Cardiac muscle cell (in vitro differentiated cells and primary cell): ENCODE results near the gene POLDIP3. TPM values are rescaled to one million over a fixed set of nuclear protein-coding genes. Genes with fewer than 3 reads are reported as not detected.

Source experiments
- DNase-seq, 2 donors: peaks; one replicate each; pipeline versions ENCODE4 v3.0.0 to v3.0.0-alpha.2; 2010 to 2017; ENCODE audit warnings: low read depth in 1 of 2, low spot score in 1 of 2
- H3K27ac ChIP-seq: fragments of 200-600 bp; sonication (generic); 2 replicates; pipeline ENCODE4 v1.5.1; 2016
- H3K27me3 ChIP-seq: fragments of 200-600 bp; sonication (generic); 2 replicates; pipeline ENCODE4 v1.6.0; 2016; ENCODE audit warnings: control low read depth
- H3K36me3 ChIP-seq: fragments of 200-600 bp; sonication (generic); 2 replicates; pipeline ENCODE4 v1.5.1; 2016; ENCODE audit warnings: control low read depth
- H3K4me1 ChIP-seq: fragments of 200-600 bp; sonication (generic); 2 replicates; pipeline ENCODE4 v1.8.1; 2017; ENCODE audit warnings: low read depth, mild to moderate bottlenecking, mixed run types
- H3K4me3 ChIP-seq: fragments of 200-600 bp; sonication (generic); 2 replicates; pipeline ENCODE4 v1.5.1; 2016; ENCODE audit warnings: mild to moderate bottlenecking
- H3K9me3 ChIP-seq: fragments of 200-600 bp; sonication (generic); 2 replicates; pipeline ENCODE4 v1.5.1; 2017; ENCODE audit warnings: low read depth, mild to moderate bottlenecking, control low read depth
- CTCF ChIP-seq: IDR thresholded peaks from 2 replicates; pipeline ENCODE4 v1.5.1; 2012; ENCODE audit warnings: low read depth, mild to moderate bottlenecking, low read length
- polyA plus RNA-seq: library from polyadenylated mRNA; unstranded; fragments of >200 nt; fragmentation: Nextera tagmentation; extraction: Ambion mirVana; gene quantifications from 2 replicates; pipeline ENCODE4 v1.2.1, GENCODE V29; 2016
- total RNA-seq: library from RNA; depleted of rRNA; stranded (reverse); fragments of >200 nt; gene quantifications from 2 replicates; pipeline ENCODE4 v1.2.3, GENCODE V29; 2016

POLDIP3 gene
- total and polyA plus RNA-seq, 2 experiments from 2014 or later, result 58.8 to 63.1 TPM

GRCh38 chr22:42630211-42630610 is 15.5 kb upstream of the POLDIP3 start:
- no peak overlapping the region for H3K27ac ChIP-seq
- no peaks in the 10 kb centered on the region for H3K4me1 ChIP-seq
- H3K4me3 ChIP-seq, result no peak overlapping the region
- no peak for DNase-seq
- H3K9me3 ChIP-seq, result no peaks in the 10 kb centered on the region
- H3K27me3 ChIP-seq, result no peaks in the 10 kb centered on the region
- H3K36me3 ChIP-seq, result peaks cover 51% of the 10 kb centered on the region
- no peak for TF ChIP-seq CTCF

- no peak overlapping the region for H3K4me3 ChIP-seq
- no peaks in the 10 kb centered on the region for H3K4me1 ChIP-seq
- peaks cover 52% of the 10 kb centered on the region for H3K36me3 ChIP-seq
- no peak overlapping the region for H3K27ac ChIP-seq
- no peak for TF ChIP-seq CTCF
- H3K27me3 ChIP-seq, result no peaks in the 10 kb centered on the region
- no peaks in the 10 kb centered on the region for H3K9me3 ChIP-seq
- no peak for DNase-seq
Observed at GRCh38 chr22:42627981-42628380, 13.3 kb upstream of the POLDIP3 start.

GRCh38 chr22:42626951-42627625 is 12.4 kb upstream of the POLDIP3 start:
- Histone ChIP-seq H3K36me3 (peaks cover 48% of the 10 kb centered on the region), H3K27me3 (no peaks in the 10 kb centered on the region), H3K4me3 (no peak overlapping the region), H3K27ac (no peak overlapping the region), H3K9me3 (no peaks in the 10 kb centered on the region), H3K4me1 (no peaks in the 10 kb centered on the region)
- TF ChIP-seq CTCF, result no peak
- no peak for DNase-seq

- no peaks in the 10 kb centered on the region for H3K27me3 ChIP-seq
- H3K4me3 ChIP-seq, result no peak overlapping the region
- H3K9me3 ChIP-seq, result no peaks in the 10 kb centered on the region
- no peak for TF ChIP-seq CTCF
- no peak overlapping the region for H3K27ac ChIP-seq
- H3K36me3 ChIP-seq, result peaks cover 45% of the 10 kb centered on the region
- no peak for DNase-seq
- H3K4me1 ChIP-seq, result no peaks in the 10 kb centered on the region
Observed at GRCh38 chr22:42626431-42626830, 11.7 kb upstream of the POLDIP3 start.

- Histone ChIP-seq H3K27me3 (no peaks in the 10 kb centered on the region), H3K9me3 (no peaks in the 10 kb centered on the region), H3K36me3 (peaks cover 42% of the 10 kb centered on the region), H3K4me3 (no peak overlapping the region), H3K27ac (no peak overlapping the region), H3K4me1 (no peaks in the 10 kb centered on the region)
- DNase-seq, result no peak
- no peak for TF ChIP-seq CTCF
Observed at GRCh38 chr22:42625416-42625815, 10.7 kb upstream of the POLDIP3 start.
